SIG-M5 (cell line): Measurements from ENCODE around the gene AIG1.
"Not testable (repeated sequence)": the region's sequence is repeated elsewhere in the genome, so short reads cannot be mapped to it uniquely, and the experiment has no call there.

Source experiments
- DNase-seq: peaks from one replicate; lab custom pipeline; 2025; lab: John Stamatoyannopoulos, UW

The AIG1 gene

GRCh38 chr6:143060806-143061596 is at the start of gene AIG1:
Gene AIG1 (plus strand): TSS chr6:143060889. CDS start chr6:143060926, 37 bp downstream.
- no peak for DNase-seq

- no peak for DNase-seq
Measured at GRCh38 chr6:143014764-143015163, 45.9 kb upstream of the AIG1 start.

GRCh38 chr6:143015300-143015706 is 45.4 kb upstream of the AIG1 start:
- no peak for DNase-seq

GRCh38 chr6:143018955-143019354 is 41.7 kb upstream of the AIG1 start:
- no peak for DNase-seq

GRCh38 chr6:143020862-143021261 is 39.8 kb upstream of the AIG1 start:
- not testable (repeated sequence) for DNase-seq

GRCh38 chr6:143021543-143021942 is 39.1 kb upstream of the AIG1 start:
- no peak for DNase-seq

- no peak for DNase-seq
Measured at GRCh38 chr6:143022587-143022986, 38.1 kb upstream of the AIG1 start.

GRCh38 chr6:143023695-143024094 is 37.0 kb upstream of the AIG1 start:
- no peak for DNase-seq

- DNase-seq = no peak
Measured at GRCh38 chr6:143024977-143025376, 35.7 kb upstream of the AIG1 start.

- DNase-seq = no peak
Measured at GRCh38 chr6:143026696-143027449, 33.8 kb upstream of the AIG1 start.

GRCh38 chr6:143034689-143035334 is 25.9 kb upstream of the AIG1 start:
- no peak for DNase-seq

- DNase-seq = no peak
Measured at GRCh38 chr6:143037470-143037869, 23.2 kb upstream of the AIG1 start.

GRCh38 chr6:143038833-143039232 is 21.9 kb upstream of the AIG1 start:
- no peak for DNase-seq

- no peak for DNase-seq
Measured at GRCh38 chr6:143039548-143039947, 21.1 kb upstream of the AIG1 start.

GRCh38 chr6:143040018-143040417 is 20.7 kb upstream of the AIG1 start:
- DNase-seq = no peak

GRCh38 chr6:143044345-143044744 is 16.3 kb upstream of the AIG1 start:
- DNase-seq = not testable (repeated sequence)

GRCh38 chr6:143049611-143050010 is 11.1 kb upstream of the AIG1 start:
- no peak for DNase-seq

GRCh38 chr6:143050509-143050908 is 10.2 kb upstream of the AIG1 start:
- no peak for DNase-seq

GRCh38 chr6:143052282-143052681 is 8.4 kb upstream of the AIG1 start:
- no peak for DNase-seq

GRCh38 chr6:143053856-143054255 is 6.8 kb upstream of the AIG1 start:
- no peak for DNase-seq

- no peak for DNase-seq
Measured at GRCh38 chr6:143054329-143054728, 6.4 kb upstream of the AIG1 start.

- DNase-seq = no peak
Measured at GRCh38 chr6:143055213-143055612, 5.5 kb upstream of the AIG1 start.

- DNase-seq = no peak
Measured at GRCh38 chr6:143055891-143056290, 4.8 kb upstream of the AIG1 start.
